ENCODE data around the gene UNK. TPM values are rescaled to one million over a fixed set of nuclear protein-coding genes. Genes with fewer than 3 reads are reported as not detected.

UNK gene
- total and polyA plus RNA-seq, 4 donors = 4.0 to 16.4 (median 8.9) TPM

GRCh38 chr17:75762513-75763268 lies 21.9 kb upstream of the UNK start:
- Histone ChIP-seq H3K27me3 (ENCODE audit: control insufficient read depth in 4 of 4, insufficient read depth in 4 of 4, low read length in 3 of 4) (no peaks in the 10 kb centered on the region), H3K9ac (ENCODE audit: low read depth in 1 of 2, low read length in 2 of 2) (no peak overlapping the region), H3K27ac (ENCODE audit: low read depth in 1 of 2, low read length in 2 of 2) (no peak overlapping the region), H3K9me3 (ENCODE audit: control insufficient read depth in 4 of 4, low read length in 3 of 4) (no peaks in the 10 kb centered on the region), H3K36me3 (ENCODE audit: control insufficient read depth in 4 of 4, insufficient read depth in 3 of 4, low read depth in 1 of 4, low read length in 3 of 4) (peaks cover 0 to 14% (median under 1%) of the 10 kb centered on the region in 4 donors), H3K4me1 (ENCODE audit: control insufficient read depth in 4 of 4, insufficient read depth in 4 of 4, low read length in 3 of 4) (peaks cover 10 to 28% (median 20%) of the 10 kb centered on the region in 4 donors), H3K4me3 (ENCODE audit: low read depth in 1 of 3, low read length in 3 of 3) (no peak overlapping the region)
- no peak for TF ChIP-seq RXRA (IDR thresholded peaks at IDR 0.05)
- TF ChIP-seq, protein P1, sequence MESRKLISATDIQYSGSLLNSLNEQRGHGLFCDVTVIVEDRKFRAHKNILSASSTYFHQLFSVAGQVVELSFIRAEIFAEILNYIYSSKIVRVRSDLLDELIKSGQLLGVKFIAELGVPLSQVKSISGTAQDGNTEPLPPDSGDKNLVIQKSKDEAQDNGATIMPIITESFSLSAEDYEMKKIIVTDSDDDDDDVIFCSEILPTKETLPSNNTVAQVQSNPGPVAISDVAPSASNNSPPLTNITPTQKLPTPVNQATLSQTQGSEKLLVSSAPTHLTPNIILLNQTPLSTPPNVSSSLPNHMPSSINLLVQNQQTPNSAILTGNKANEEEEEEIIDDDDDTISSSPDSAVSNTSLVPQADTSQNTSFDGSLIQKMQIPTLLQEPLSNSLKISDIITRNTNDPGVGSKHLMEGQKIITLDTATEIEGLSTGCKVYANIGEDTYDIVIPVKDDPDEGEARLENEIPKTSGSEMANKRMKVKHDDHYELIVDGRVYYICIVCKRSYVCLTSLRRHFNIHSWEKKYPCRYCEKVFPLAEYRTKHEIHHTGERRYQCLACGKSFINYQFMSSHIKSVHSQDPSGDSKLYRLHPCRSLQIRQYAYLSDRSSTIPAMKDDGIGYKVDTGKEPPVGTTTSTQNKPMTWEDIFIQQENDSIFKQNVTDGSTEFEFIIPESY (IDR thresholded peaks at IDR 0.05) = no peak
- TF ChIP-seq, protein P2, sequence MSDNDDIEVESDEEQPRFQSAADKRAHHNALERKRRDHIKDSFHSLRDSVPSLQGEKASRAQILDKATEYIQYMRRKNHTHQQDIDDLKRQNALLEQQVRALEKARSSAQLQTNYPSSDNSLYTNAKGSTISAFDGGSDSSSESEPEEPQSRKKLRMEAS (IDR thresholded peaks at IDR 0.05) = no peak
- no peak for DNase-seq (ENCODE audit: low spot score)
- 96% methylated on average over 27 of the region's 27 CpGs for WGBS

DNA sequence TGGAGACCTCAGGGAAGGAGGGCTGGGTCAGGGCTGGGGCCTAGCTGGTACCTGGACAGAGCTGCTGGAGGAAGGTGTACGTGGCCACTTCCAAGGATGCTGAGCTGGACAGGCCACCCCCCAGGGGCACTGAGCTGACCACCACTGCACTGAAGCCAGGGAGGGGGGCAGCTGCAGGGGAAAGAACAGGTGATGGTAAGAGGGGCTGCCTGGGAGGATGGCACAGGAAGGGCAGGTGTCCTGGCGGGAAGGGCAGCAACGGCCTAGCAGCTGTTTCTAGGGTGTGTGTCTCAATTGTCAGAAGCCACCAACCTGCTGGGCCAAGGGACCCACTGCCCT lies 21.4 kb upstream of the UNK start:
- H3K9me3 ChIP-seq (ENCODE audit: control insufficient read depth in 4 of 4, low read length in 3 of 4) = no peaks in the 10 kb centered on the region
- no peak overlapping the region for H3K27ac ChIP-seq (ENCODE audit: low read depth in 1 of 2, low read length in 2 of 2)
- TF ChIP-seq, protein P3, sequence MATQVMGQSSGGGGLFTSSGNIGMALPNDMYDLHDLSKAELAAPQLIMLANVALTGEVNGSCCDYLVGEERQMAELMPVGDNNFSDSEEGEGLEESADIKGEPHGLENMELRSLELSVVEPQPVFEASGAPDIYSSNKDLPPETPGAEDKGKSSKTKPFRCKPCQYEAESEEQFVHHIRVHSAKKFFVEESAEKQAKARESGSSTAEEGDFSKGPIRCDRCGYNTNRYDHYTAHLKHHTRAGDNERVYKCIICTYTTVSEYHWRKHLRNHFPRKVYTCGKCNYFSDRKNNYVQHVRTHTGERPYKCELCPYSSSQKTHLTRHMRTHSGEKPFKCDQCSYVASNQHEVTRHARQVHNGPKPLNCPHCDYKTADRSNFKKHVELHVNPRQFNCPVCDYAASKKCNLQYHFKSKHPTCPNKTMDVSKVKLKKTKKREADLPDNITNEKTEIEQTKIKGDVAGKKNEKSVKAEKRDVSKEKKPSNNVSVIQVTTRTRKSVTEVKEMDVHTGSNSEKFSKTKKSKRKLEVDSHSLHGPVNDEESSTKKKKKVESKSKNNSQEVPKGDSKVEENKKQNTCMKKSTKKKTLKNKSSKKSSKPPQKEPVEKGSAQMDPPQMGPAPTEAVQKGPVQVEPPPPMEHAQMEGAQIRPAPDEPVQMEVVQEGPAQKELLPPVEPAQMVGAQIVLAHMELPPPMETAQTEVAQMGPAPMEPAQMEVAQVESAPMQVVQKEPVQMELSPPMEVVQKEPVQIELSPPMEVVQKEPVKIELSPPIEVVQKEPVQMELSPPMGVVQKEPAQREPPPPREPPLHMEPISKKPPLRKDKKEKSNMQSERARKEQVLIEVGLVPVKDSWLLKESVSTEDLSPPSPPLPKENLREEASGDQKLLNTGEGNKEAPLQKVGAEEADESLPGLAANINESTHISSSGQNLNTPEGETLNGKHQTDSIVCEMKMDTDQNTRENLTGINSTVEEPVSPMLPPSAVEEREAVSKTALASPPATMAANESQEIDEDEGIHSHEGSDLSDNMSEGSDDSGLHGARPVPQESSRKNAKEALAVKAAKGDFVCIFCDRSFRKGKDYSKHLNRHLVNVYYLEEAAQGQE (IDR thresholded peaks at IDR 0.05) = no peak
- no peak for TF ChIP-seq EGR1 (IDR thresholded peaks at IDR 0.05; ENCODE audit: low read depth in 2 of 2)
- no peak for TF ChIP-seq GABPA (IDR thresholded peaks at IDR 0.05 in 1 of 2, conservative IDR thresholded peaks at IDR 0.05 in 1 of 2)
- TF ChIP-seq, protein P1 (IDR thresholded peaks at IDR 0.05) = no peak
- TF ChIP-seq HNF4G (IDR thresholded peaks at IDR 0.05) = no peak
- no peak for TF ChIP-seq FOXA1 (IDR thresholded peaks at IDR 0.05)
- no peak for TF ChIP-seq CTCF (IDR thresholded peaks at IDR 0.05; ENCODE audit: low read depth, low read length, missing input control)
- TF ChIP-seq YY1 (IDR thresholded peaks at IDR 0.05) = no peak
- TF ChIP-seq RAD21 (IDR thresholded peaks at IDR 0.05) = no peak
- no peak for TF ChIP-seq HNF4A (conservative IDR thresholded peaks at IDR 0.05)
- no peak for TF ChIP-seq SP1 (IDR thresholded peaks at IDR 0.05)
- no peak for TF ChIP-seq ATF3 (IDR thresholded peaks at IDR 0.05)
- TF ChIP-seq RXRA (IDR thresholded peaks at IDR 0.05) = no peak
- H3K9ac ChIP-seq (ENCODE audit: low read depth in 1 of 2, low read length in 2 of 2) = no peak overlapping the region
- peaks cover 10 to 28% (median 20%) of the 10 kb centered on the region in 4 donors for H3K4me1 ChIP-seq (ENCODE audit: control insufficient read depth in 4 of 4, insufficient read depth in 4 of 4, low read length in 3 of 4)
- H3K4me3 ChIP-seq (ENCODE audit: low read depth in 1 of 3, low read length in 3 of 3) = no peak overlapping the region
- DNase-seq (ENCODE audit: low spot score) = no peak
- peaks cover 0 to 9% (median 0%) of the 10 kb centered on the region in 4 donors for H3K36me3 ChIP-seq (ENCODE audit: control insufficient read depth in 4 of 4, insufficient read depth in 3 of 4, low read depth in 1 of 4, low read length in 3 of 4)
- 88% methylated on average over 3 of the region's 3 CpGs for WGBS
- no peaks in the 10 kb centered on the region for H3K27me3 ChIP-seq (ENCODE audit: control insufficient read depth in 4 of 4, insufficient read depth in 4 of 4, low read length in 3 of 4)
